Anterior cingulate cortex (tissue), 58 donors: ENCODE data around the gene SLC35D3.
A peak's percentile ranks its signal among the peaks of the same experiment; 100 is the strongest.
"Not testable (repeated sequence)": the region's sequence is repeated elsewhere in the genome, so short reads cannot be mapped to it uniquely, and the experiment has no call there.

Source experiments
- DNase-seq, 58 donors: peaks; one replicate each; lab custom pipeline; 2025; lab: John Stamatoyannopoulos, UW

The SLC35D3 gene

GRCh38 chr6:136921936-136922684 is at the start of gene SLC35D3:
TSS of gene SLC35D3 (plus strand) at chr6:136922301. CDS start at chr6:136922429, 128 bp downstream.
- DNase-seq: no peak

- no peak for DNase-seq
These were observed 48.4 kb upstream of the SLC35D3 start for GRCh38 chr6:136873748-136874147.

- DNase-seq: not testable (repeated sequence)
These were observed 45.6 kb upstream of the SLC35D3 start for GRCh38 chr6:136876469-136876868.

DNA sequence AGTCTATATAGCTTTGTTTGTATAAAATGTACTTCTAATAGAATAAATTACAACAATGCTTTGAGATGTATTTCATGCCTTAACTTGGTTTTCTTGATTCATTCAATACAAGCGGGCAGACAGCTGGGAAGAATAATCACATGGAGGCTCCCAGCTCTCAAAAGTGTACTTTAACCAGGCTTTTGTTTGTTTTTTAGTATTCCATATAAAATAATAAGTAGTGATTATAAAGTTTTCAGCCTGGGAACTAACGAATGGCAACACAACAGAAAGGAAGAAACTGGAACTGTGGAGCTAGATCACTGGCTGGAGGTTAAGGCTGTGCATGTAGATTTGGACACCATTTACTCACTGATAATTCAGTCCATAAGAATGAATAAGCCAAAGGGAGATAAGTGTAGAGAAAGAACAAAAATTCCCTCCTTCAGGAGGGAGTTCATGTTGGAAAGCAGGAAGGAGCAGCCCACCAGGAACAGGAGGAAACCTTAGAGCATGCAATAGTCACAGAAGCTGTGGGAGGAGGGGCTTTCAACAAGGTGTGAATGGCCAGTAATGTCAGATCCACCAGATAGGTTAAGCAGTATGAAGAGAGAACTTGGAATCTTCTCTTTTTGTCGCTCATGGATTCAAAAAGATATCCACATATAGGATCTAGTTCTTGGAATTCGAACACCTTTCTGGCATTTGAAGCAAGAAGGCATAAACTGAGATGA is 41.2 kb upstream of the SLC35D3 start:
- DNase-seq: no peak

DNA sequence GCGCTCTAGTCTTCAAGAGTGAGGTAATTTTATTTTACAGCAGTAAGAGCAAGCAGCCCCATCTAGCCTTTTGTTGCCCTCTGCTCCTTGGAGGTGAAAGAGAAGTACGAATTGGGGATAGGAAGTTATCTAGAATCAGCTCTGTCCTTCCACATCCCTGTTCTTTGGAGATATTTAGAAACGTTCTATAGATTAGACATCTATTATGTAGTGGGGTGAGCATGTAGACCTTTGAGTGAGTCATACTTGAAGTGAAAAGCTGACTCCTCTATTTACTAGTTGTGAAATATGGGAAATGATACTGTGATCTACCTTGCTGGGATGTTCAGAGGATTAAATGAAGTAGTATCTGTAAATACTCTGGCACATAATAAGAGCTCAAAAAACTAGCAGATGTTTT is 36.0 kb upstream of the SLC35D3 start:
- DNase-seq: no peak

DNA sequence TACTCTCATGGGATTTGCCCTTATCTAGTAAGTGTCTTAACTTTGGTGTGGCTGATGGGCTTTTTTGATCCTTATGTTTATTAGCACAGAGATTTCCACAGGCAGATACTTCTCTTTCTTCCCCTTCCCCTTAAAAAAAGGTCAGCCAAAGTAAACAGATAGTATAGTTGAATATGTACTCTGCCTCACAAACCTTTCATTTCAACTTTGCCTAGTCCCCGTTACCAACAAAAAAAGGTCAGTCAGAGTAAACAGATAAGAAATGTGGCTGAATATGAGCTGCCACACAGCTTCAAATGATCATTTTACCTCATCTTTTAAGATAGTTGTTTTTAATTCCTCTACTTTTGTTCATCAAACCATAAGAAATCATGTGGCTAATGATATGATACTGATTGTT is 34.1 kb upstream of the SLC35D3 start:
- no peak for DNase-seq

GRCh38 chr6:136889271-136890193 is 32.6 kb upstream of the SLC35D3 start:
- no peak for DNase-seq

GRCh38 chr6:136890194-136890839 is 31.8 kb upstream of the SLC35D3 start:
- DNase-seq: no peak

DNA sequence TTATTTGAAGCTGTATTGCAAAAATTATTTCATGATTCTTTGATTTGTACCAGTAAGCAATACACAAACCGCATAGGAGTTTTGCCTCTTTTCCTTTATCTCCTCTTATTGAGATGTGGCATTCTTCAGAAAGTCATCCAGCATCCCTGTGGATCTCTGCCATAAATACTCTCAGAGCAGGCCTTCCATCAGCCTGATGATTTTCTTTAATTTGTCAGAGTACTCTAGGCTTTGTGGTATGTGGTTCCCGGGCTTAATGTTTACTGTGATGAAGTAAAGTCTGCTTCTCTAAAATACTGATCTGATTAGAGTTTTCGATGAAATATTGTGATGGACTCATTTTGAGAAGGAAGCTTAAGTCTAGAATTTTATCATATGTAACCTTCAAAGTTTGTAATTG is 31.1 kb upstream of the SLC35D3 start:
- no peak for DNase-seq

DNA sequence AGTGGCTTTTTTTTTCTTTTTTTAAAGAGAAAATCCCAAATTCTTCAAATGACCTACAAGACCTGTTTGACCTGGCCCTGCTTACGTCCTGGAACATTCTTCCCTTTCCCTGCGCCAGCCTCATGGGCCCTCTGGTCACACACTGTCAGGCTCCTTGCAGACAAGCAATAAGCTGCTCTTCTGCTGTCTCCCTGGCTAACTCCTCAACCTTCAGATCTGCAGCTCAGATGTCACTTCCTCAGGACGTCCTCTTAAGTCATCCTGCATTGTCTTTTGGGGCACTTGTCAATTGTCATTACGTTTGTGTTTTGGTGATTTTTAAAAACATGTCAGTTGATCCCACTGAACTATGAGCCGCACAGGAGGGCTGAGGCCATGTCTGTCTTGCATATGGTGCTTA is 28.9 kb upstream of the SLC35D3 start:
- DNase-seq: no peak

DNA sequence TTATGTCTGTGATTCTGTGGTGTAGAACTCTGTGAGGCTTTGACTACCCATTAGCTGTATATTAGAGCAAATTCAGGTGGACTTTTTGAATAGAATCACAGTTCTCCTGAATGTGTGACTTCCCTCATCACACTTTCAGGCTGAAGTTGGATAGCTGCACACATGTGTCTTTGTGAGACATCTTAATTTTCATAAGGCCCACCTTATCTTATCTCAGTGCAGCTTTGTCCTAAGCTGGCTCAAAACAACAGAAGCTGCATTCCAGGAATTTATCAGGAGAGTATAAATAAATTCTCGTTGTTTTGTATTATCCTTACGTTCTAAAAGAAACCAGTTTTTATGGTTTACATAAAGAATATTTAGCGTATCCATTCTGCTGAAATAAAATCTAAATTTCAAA is 26.2 kb upstream of the SLC35D3 start:
- DNase-seq: no peak

DNA sequence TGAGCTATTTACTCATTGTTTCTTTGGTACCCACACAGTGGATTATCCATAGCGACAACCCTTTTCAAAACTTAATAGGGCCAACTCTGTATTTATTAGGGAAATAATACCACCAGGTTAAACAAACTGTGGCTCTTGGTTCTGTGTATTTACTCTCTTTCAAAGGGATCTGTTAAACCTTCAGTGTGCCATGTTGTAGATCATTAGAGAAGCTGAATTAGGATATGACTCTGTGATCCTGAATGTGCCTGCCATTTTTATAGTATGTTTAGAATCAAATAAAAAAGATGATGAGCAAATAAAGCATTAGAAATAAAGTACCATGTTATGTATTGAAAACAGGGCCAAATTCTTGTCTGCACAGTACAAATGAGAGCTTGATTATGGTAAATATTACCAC is 25.0 kb upstream of the SLC35D3 start:
- DNase-seq: no peak

GRCh38 chr6:136901212-136901784 is 20.8 kb upstream of the SLC35D3 start:
- DNase-seq: no peak

DNA sequence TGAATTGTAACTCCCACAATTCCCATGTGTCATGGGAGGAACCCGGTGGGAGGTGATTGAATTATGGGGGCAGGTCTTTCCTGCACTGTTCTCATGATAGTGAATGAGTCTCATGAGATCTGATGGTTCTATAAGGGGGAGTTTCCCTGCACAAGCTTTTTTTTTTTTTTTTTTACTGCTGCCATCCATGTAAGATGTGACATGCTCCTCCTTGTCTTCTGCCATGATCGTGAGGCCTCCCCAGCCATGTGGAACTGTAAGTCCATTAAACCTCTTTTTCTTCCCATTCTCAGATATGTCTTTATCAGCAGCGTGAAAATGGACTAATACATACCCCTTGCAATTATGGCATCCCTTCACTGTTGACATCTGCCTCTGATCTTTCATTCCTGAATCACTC is 17.6 kb upstream of the SLC35D3 start:
- not testable (repeated sequence) for DNase-seq

DNA sequence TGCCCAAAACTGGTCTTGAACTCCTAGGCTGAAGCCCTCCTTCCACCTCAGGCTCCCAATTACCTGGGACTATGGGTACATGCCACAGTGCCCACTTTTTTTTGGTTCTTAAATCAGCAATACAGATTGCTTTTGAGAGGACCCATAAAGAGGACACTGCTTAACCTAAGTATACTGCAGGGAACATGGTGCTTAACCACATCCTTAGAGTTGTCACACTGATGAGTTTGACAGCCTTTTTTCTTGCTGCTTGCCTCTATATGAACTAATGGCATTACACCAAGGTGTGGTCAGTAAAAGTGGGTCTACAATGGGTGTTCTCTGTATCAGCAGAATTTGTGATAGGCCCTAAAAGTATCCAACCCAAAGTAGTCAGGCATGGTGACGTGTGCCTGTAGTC is 7.2 kb upstream of the SLC35D3 start:
- no peak for DNase-seq

DNA sequence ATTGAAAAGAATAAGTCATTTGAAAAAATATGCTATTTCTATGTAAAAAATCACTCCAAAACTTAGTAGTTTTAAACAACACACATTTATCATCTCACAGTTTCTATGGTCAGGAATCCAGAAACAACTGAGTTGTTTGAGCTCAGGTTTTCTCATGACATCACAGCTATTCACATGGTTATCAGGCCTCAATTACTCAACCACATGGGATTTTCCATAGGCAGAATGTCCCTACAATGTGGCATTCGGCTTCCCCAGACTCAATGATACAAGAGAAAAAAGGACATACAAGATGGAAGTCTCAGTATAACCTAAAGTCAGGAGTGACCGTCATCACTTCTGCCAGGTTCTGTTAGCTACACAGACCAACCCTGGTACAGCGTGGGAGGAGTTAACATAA is 3.4 kb upstream of the SLC35D3 start:
- no peak for DNase-seq

GRCh38 chr6:136920216-136920615 is 1.9 kb upstream of the SLC35D3 start:
- DNase-seq: no peak

DNA sequence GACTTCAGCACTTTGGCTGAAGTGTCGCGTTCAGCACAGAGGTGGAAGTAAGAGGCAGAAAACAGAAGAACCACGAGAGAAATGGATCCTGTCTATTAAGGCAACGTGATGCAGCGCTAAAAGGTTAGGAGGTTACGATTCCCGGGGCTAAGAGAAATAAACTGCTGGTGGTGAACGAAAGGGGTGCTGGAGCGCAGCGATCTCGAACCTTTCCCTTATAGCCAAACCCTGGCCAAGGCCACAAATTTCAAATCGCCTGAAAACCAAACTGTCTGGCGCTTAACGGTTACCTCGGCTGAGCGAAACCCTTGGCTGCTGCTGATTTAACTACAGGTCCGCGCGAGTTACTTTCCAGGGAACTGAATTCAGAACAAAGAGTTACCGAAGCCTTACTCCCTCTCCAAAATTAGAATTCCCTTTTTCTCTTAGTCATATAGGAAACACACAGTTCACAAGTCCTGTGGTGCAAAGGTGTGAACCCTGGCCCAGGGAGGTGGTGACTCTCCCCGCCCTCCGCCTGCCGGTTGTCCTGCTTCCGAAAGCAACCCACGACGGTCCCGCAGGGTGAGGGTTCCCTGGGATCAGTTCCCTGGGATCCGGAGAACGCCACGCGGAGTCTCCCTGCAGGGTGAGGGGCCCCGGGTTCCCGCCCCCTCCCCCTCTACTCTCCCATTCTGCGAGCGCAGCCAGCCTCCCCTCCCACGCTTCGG is 1.3 kb upstream of the SLC35D3 start:
- DNase-seq: peak in 1 of 58 donors; percentile 2

DNA sequence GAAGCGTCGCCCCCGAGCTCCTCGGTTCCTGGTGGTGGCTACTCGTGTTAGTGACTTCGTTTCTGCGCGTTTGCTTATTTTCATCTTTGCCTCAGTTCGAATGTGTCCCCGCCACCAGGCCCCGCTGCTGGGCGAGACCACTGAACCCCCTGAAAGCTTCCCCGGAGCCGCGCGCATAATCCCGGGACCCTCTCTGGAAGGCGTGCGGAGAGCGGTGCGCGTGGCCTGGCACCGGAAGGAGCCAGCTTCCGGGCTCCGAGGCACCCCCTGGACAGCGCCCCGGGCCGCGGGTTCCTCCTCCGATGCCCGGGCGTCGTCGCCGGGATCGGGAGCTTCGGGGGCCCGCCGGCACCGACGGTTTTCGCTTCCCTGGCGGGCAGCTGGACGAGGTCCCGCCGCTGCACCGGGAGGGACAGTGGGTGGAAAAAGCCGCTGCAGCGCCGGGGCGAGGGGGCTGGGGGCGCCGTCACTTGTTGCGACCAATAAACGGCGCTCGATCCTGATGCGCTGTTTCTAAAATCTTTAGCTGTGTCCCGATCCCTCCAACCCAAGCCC is 643 bp upstream of the SLC35D3 start:
- DNase-seq: no peak
